Measurements from ENCODE around the gene PSMD2.

PSMD2 gene

GRCh38 chr3:184272269-184272668, 26.8 kb upstream of the PSMD2 start:
- Histone ChIP-seq H3K36me3 (ENCODE audit: insufficient read depth) (no peaks in the 10 kb centered on the region), H2AFZ (ENCODE audit: low read depth) (no peak overlapping the region), H3K4me1 (ENCODE audit: low read depth, poor library complexity, severe bottlenecking) (no peaks in the 10 kb centered on the region), H3K27me3 (ENCODE audit: insufficient read depth, low read depth) (0 out of 2 replicates have a peak, but pooled peaks cover under 1% of the 10 kb centered on the region), H3K4me3 (IDR thresholded peaks at IDR 0.05; ENCODE audit: insufficient read depth, low read depth, low read length) (no peak overlapping the region), H4K20me1 (ENCODE audit: insufficient read depth) (no peaks in the 10 kb centered on the region), H3K4me2 (no peak overlapping the region), H3K27ac (no peak overlapping the region), H3K79me2 (ENCODE audit: insufficient read depth, low read depth) (no peaks in the 10 kb centered on the region), H3K9ac (no peak overlapping the region)
- no peak for TF ChIP-seq CTCF (conservative IDR thresholded peaks at IDR 0.05; ENCODE audit: low read depth, low read length)

GRCh38 chr3:184275381-184275701, 23.7 kb upstream of the PSMD2 start:
- Histone ChIP-seq H3K9ac (no peak overlapping the region), H4K20me1 (ENCODE audit: insufficient read depth) (no peaks in the 10 kb centered on the region), H3K27ac (no peak overlapping the region), H3K4me2 (no peak overlapping the region), H3K27me3 (ENCODE audit: insufficient read depth, low read depth) (0 out of 2 replicates have a peak, but pooled peaks cover 3% of the 10 kb centered on the region), H2AFZ (ENCODE audit: low read depth) (no peak overlapping the region), H3K4me3 (IDR thresholded peaks at IDR 0.05; ENCODE audit: insufficient read depth, low read depth, low read length) (no peak overlapping the region), H3K36me3 (ENCODE audit: insufficient read depth) (no peaks in the 10 kb centered on the region), H3K79me2 (ENCODE audit: insufficient read depth, low read depth) (no peaks in the 10 kb centered on the region), H3K4me1 (ENCODE audit: low read depth, poor library complexity, severe bottlenecking) (no peaks in the 10 kb centered on the region)
- TF ChIP-seq CTCF (conservative IDR thresholded peaks at IDR 0.05; ENCODE audit: low read depth, low read length) = no peak

- H3K27ac ChIP-seq = no peak within 1 kb of the TSS
- H3K4me2 ChIP-seq = no peak within 1 kb of the TSS
- H3K9ac ChIP-seq = no peak within 1 kb of the TSS
- no peak within 1 kb of the TSS for H2AFZ ChIP-seq (ENCODE audit: low read depth)
- H3K36me3 ChIP-seq (ENCODE audit: insufficient read depth) = no peaks in the 10 kb centered on the region
- H3K4me1 ChIP-seq (ENCODE audit: low read depth, poor library complexity, severe bottlenecking) = no peaks in the 10 kb centered on the region
- H4K20me1 ChIP-seq (ENCODE audit: insufficient read depth) = no peaks in the 10 kb centered on the region
- no peaks in the 10 kb centered on the region for H3K79me2 ChIP-seq (ENCODE audit: insufficient read depth, low read depth)
- peaks cover 3% of the 10 kb centered on the region; the same call in 1 of the 2 replicates for H3K27me3 ChIP-seq (ENCODE audit: insufficient read depth, low read depth)
- no peak within 1 kb of the TSS for H3K4me3 ChIP-seq (IDR thresholded peaks at IDR 0.05; ENCODE audit: insufficient read depth, low read depth, low read length)
- no peak for TF ChIP-seq CTCF (conservative IDR thresholded peaks at IDR 0.05; ENCODE audit: low read depth, low read length)
Measured at GRCh38 chr3:184275961-184276910, 22.8 kb upstream of the PSMD2 start, which contains the start of gene ECE2. Gene ECE2, plus strand, starts transcription at chr3:184276022. Its CDS starts 132 bp downstream, at chr3:184276154.

GRCh38 chr3:184277366-184277765, 21.7 kb upstream of the PSMD2 start:
- no peak overlapping the region for H3K27ac ChIP-seq
- H3K79me2 ChIP-seq (ENCODE audit: insufficient read depth, low read depth) = no peaks in the 10 kb centered on the region
- no peaks in the 10 kb centered on the region for H4K20me1 ChIP-seq (ENCODE audit: insufficient read depth)
- H3K4me2 ChIP-seq = no peak overlapping the region
- no peaks in the 10 kb centered on the region for H3K4me1 ChIP-seq (ENCODE audit: low read depth, poor library complexity, severe bottlenecking)
- no peak overlapping the region for H2AFZ ChIP-seq (ENCODE audit: low read depth)
- no peaks in the 10 kb centered on the region for H3K36me3 ChIP-seq (ENCODE audit: insufficient read depth)
- H3K27me3 ChIP-seq (ENCODE audit: insufficient read depth, low read depth) = peaks cover 3% of the 10 kb centered on the region; the same call in 1 of the 2 replicates
- no peak overlapping the region for H3K9ac ChIP-seq
- TF ChIP-seq CTCF (conservative IDR thresholded peaks at IDR 0.05; ENCODE audit: low read depth, low read length) = no peak
- H3K4me3 ChIP-seq (IDR thresholded peaks at IDR 0.05; ENCODE audit: insufficient read depth, low read depth, low read length) = no peak overlapping the region
